ENCODE results near the gene TMPRSS5. TPM values are rescaled to one million over a fixed set of nuclear protein-coding genes. Genes with fewer than 3 reads are reported as not detected.

TMPRSS5 gene
- total and polyA plus RNA-seq, 10 of the 15 experiments (the other 5 are each of a cell fraction or from before 2014, with no cell fraction given) = 0.05 to 0.85 (median 0.34) TPM; not detected in 2

GRCh38 chr11:113637636-113638035, 68.5 kb downstream of the TMPRSS5 start:
- DNase-seq (ENCODE audit: low read depth, low spot score) = no peak
- intact Hi-C loops (cut with micrococcal nuclease; ENCODE audit: unreplicated experiment) (no loop called here), in situ Hi-C loops (cut with MboI) (no loop called here)
- H4K20me1 ChIP-seq (ENCODE audit: control insufficient read depth, insufficient read depth) = no peaks in the 10 kb centered on the region
- H3K9ac ChIP-seq (ENCODE audit: control insufficient read depth, insufficient read depth, low read length) = no peak overlapping the region
- H3K79me2 ChIP-seq (ENCODE audit: control insufficient read depth, insufficient read depth, low read length) = no peaks in the 10 kb centered on the region
- H2AFZ ChIP-seq (ENCODE audit: control insufficient read depth, low read depth, low read length) = no peak overlapping the region
- no peaks in the 10 kb centered on the region; a peak in 1 of 4 replicates for H3K27me3 ChIP-seq (replicated peaks in 1 of 2; ENCODE audit: control insufficient read depth in 2 of 2, insufficient read depth in 2 of 2, low read length in 1 of 2)
- H3K4me3 ChIP-seq = no peak overlapping the region
- no peak overlapping the region for H3K27ac ChIP-seq (ENCODE audit: control insufficient read depth, insufficient read depth)
- ChIA-PET RAD21 (ENCODE audit: unreplicated experiment) (no interaction called here), SMC1A (ENCODE audit: uncharacterized antibody, unreplicated experiment) (no interaction called here), CTCF (no interaction called here), POLR2A (no interaction called here)
- H3K36me3 ChIP-seq (ENCODE audit: control insufficient read depth in 2 of 2, insufficient read depth in 2 of 2, low read length in 1 of 2) = no peaks in the 10 kb centered on the region
- TF ChIP-seq ASH2L (IDR thresholded peaks at IDR 0.05; ENCODE audit: borderline replicate concordance, low read depth) (no peak), PRDM15 (CRISPR knock-in tag; IDR thresholded peaks at IDR 0.05) (no peak), PAX5 (IDR thresholded peaks at IDR 0.05; ENCODE audit: borderline replicate concordance, low read depth, low read length) (no peak), JUNB (IDR thresholded peaks at IDR 0.05) (no peak), TCF12 (IDR thresholded peaks at IDR 0.05; ENCODE audit: low read depth, low read length) (no peak), MEF2B (IDR thresholded peaks at IDR 0.05; ENCODE audit: partially characterized antibody, poor library complexity, severe bottlenecking) (no peak), CBX3 (IDR thresholded peaks at IDR 0.05; ENCODE audit: borderline replicate concordance, low read depth) (no peak), NFIC (IDR thresholded peaks at IDR 0.05; ENCODE audit: low read depth, low read length) (no peak), NFYB (IDR thresholded peaks at IDR 0.05; ENCODE audit: insufficient read depth, low read depth, low read length) (no peak), CBFB (IDR thresholded peaks at IDR 0.05; ENCODE audit: low read depth) (no peak), RFX5 (IDR thresholded peaks at IDR 0.05; ENCODE audit: low read depth, low read length) (no peak), CHD1 (IDR thresholded peaks at IDR 0.05; ENCODE audit: low read depth, low read length) (no peak), PML (IDR thresholded peaks at IDR 0.05; ENCODE audit: low read length) (no peak), E2F4 (IDR thresholded peaks at IDR 0.05; ENCODE audit: low read depth, low read length) (no peak)
- TF ChIP-seq, protein P1, sequence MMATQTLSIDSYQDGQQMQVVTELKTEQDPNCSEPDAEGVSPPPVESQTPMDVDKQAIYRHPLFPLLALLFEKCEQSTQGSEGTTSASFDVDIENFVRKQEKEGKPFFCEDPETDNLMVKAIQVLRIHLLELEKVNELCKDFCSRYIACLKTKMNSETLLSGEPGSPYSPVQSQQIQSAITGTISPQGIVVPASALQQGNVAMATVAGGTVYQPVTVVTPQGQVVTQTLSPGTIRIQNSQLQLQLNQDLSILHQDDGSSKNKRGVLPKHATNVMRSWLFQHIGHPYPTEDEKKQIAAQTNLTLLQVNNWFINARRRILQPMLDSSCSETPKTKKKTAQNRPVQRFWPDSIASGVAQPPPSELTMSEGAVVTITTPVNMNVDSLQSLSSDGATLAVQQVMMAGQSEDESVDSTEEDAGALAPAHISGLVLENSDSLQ (IDR thresholded peaks at IDR 0.05) = no peak
- no TSS peak for BruUV-seq (replicated peaks)
- H3K9me3 ChIP-seq (replicated peaks; ENCODE audit: control insufficient read depth, insufficient read depth, low read length) = no peaks in the 10 kb centered on the region
- ATAC-seq = no peak
- 0% methylated on average over 1 of the region's 2 CpGs for WGBS (ENCODE audit: insufficient coverage, insufficient replicate concordance, low lambda C conversion rate, missing lambda C conversion rate)
- no peak for FAIRE-seq
- H3K4me1 ChIP-seq (ENCODE audit: control insufficient read depth, insufficient read depth, low read length) = no peaks in the 10 kb centered on the region
- no peak overlapping the region for H3K4me2 ChIP-seq (ENCODE audit: control insufficient read depth, insufficient read depth)

All from GM12878 (cell line).